Panc1 (cell line): ENCODE data around the gene LARP4B. TPM values are rescaled to one million over a fixed set of nuclear protein-coding genes. Genes with fewer than 3 reads are reported as not detected.

Source experiments
- ATAC-seq: fragments of 200-7000 bp; cut with Tn5 transposase; 2 replicates; pipeline ENCODE4 v1.9.1; 2020; ENCODE audit warnings: mild to moderate bottlenecking, moderate library complexity
- BruUV-seq: library from RNA; stranded (reverse); fragments of 400-500 nt; replicated peaks from 2 replicates; lab custom pipeline; 2021; lab: Mats Ljungman, UMichigan
- CTCF ChIA-PET: fragments of 300-600 bp; sonication (Branson Sonifier 250); formaldehyde crosslinking; loops from one replicate; lab custom pipeline; 2022; ENCODE audit warnings: antibody characterized with exemption; lab: Charles Lee
- POLR2A ChIA-PET: fragments of 300-600 bp; sonication (Branson Sonifier 250); formaldehyde crosslinking; loops from one replicate; lab custom pipeline; 2022; ENCODE audit warnings: antibody characterized with exemption; lab: Charles Lee
- DNase-seq: peaks from one replicate; pipeline ENCODE4 v3.0.0-alpha.2; 2010; ENCODE audit warnings: low read depth, low spot score
- H3K27ac ChIP-seq: 2 replicates; pipeline ENCODE4 v1.5.1; 2011; ENCODE audit warnings: mild to moderate bottlenecking, low read length, inconsistent platforms
- H3K27me3 ChIP-seq: fragments of 200-500 bp; sonication (Bioruptor generic); 2 replicates; pipeline ENCODE4 v1.6.0; 2014; ENCODE audit warnings: low read length, inconsistent platforms; ENCODE audit not compliant: control insufficient read depth, insufficient read depth
- H3K36me3 ChIP-seq: fragments of 200-500 bp; sonication (Bioruptor generic); 2 replicates; pipeline ENCODE4 v1.5.1; 2014; ENCODE audit warnings: inconsistent platforms, mild to moderate bottlenecking, low read length, moderate library complexity; ENCODE audit not compliant: control insufficient read depth, insufficient read depth
- H3K4me1 ChIP-seq: 2 replicates; pipeline ENCODE4 v1.5.1; 2011; ENCODE audit warnings: inconsistent platforms, mild to moderate bottlenecking, low read length, moderate library complexity; ENCODE audit not compliant: control insufficient read depth, insufficient read depth
- H3K4me3 ChIP-seq, 2 experiments: 2 replicates each; pipeline ENCODE4 v1.5.1; 2011 to 2012; ENCODE audit warnings: low read depth in 2 of 2, low read length in 2 of 2, mild to moderate bottlenecking in 2 of 2, inconsistent platforms in 1 of 2, moderate library complexity in 1 of 2
- H3K9me3 ChIP-seq: fragments of 200-500 bp; sonication (Bioruptor generic); 2 replicates; pipeline ENCODE4 v1.5.1; 2014; ENCODE audit warnings: low read depth, mild to moderate bottlenecking, inconsistent platforms, low read length, moderate library complexity; ENCODE audit not compliant: control insufficient read depth, insufficient read depth
- CTCF ChIP-seq: fragments of 450-650 bp; IDR thresholded peaks from 2 replicates; pipeline ENCODE4 v1.5.1; 2017; ENCODE audit warnings: mild to moderate bottlenecking
- POLR2AphosphoS5 ChIP-seq: IDR thresholded peaks from 2 replicates; pipeline ENCODE4 v1.6.1; 2012; ENCODE audit warnings: mild to moderate bottlenecking, low read depth, low read length, moderate library complexity
- REST ChIP-seq, 2 experiments: IDR thresholded peaks; 2 replicates each; pipeline ENCODE4 v1.6.1; 2011 to 2012; ENCODE audit warnings: low read depth in 2 of 2, control low read depth in 1 of 2, low read length in 1 of 2, mild to moderate bottlenecking in 1 of 2, moderate library complexity in 1 of 2; ENCODE audit not compliant: insufficient read depth in 1 of 2
- SIN3A ChIP-seq: IDR thresholded peaks from 2 replicates; pipeline ENCODE4 v1.6.1; 2012; ENCODE audit warnings: low read depth, mild to moderate bottlenecking, low read length, moderate library complexity, borderline replicate concordance; ENCODE audit not compliant: insufficient read depth
- TCF7L2 ChIP-seq: IDR thresholded peaks from 2 replicates; pipeline ENCODE4 v1.6.1; 2011; ENCODE audit warnings: mild to moderate bottlenecking, low read depth, low read length, inconsistent platforms
- in situ Hi-C: cut with HindIII; loops from 2 replicates; pipeline ENCODE4 v1.10.0; 2016; ENCODE audit warnings: low sequenced_read_pairs, low pct_unique_long_range_greater_than_20kb
- intact Hi-C: fragments of 100-400 bp; cut with micrococcal nuclease; formaldehyde crosslinking; loops from one replicate; pipeline ENCODE4 v1.10.0; 2022; ENCODE audit not compliant: unreplicated experiment
- total RNA-seq: library from RNA; stranded (reverse); gene quantifications from one replicate; pipeline ENCODE4 v1.2.1, GENCODE V29; 2021; ENCODE audit not compliant: unreplicated experiment

The LARP4B gene
- total RNA-seq, 1 experiment from 2014 or later = 87.0 TPM

GRCh38 chr10:796233-796632 is 135.3 kb downstream of the LARP4B start:
- Histone ChIP-seq H3K36me3 (no peaks in the 10 kb centered on the region), H3K4me1 (no peaks in the 10 kb centered on the region), H3K27ac (no peak overlapping the region), H3K4me3 (no peak overlapping the region), H3K9me3 (no peaks in the 10 kb centered on the region), H3K27me3 (no peaks in the 10 kb centered on the region)
- intact Hi-C loops = no loop called here
- POLR2A ChIA-PET = no interaction called here
- TF ChIP-seq CTCF = no peak
- TF ChIP-seq TCF7L2 = no peak
- no peak for TF ChIP-seq SIN3A
- TF ChIP-seq REST (IDR thresholded peaks at IDR 0.05; ENCODE audit: insufficient read depth in 1 of 2, low read depth in 2 of 2, low read length in 1 of 2) = no peak
- no peak for TF ChIP-seq POLR2AphosphoS5
- ATAC-seq = no peak
- DNase-seq = no peak
- in situ Hi-C loops = no loop called here
- CTCF ChIA-PET = no interaction called here
- BruUV-seq = no TSS peak

GRCh38 chr10:794382-794956 is 137.0 kb downstream of the LARP4B start:
- DNase-seq (no peak), ATAC-seq (no peak)
- no TSS peak for BruUV-seq
- no peaks in the 10 kb centered on the region for H3K9me3 ChIP-seq
- POLR2A ChIA-PET = no interaction called here
- intact Hi-C loops = no loop called here
- no peak overlapping the region for H3K4me3 ChIP-seq
- no peaks in the 10 kb centered on the region for H3K4me1 ChIP-seq
- H3K36me3 ChIP-seq = no peaks in the 10 kb centered on the region
- CTCF ChIA-PET = no interaction called here
- no peaks in the 10 kb centered on the region for H3K27me3 ChIP-seq
- in situ Hi-C loops = no loop called here
- no peak overlapping the region for H3K27ac ChIP-seq
- TF ChIP-seq TCF7L2 (no peak), POLR2AphosphoS5 (no peak), SIN3A (no peak), REST (IDR thresholded peaks at IDR 0.05; ENCODE audit: insufficient read depth in 1 of 2, low read depth in 2 of 2, low read length in 1 of 2) (no peak)
